ENCODE results near the gene C12orf76.

Gene C12orf76

GRCh38 chr12:109994401-109995175 lies 53.7 kb downstream of the C12orf76 start:
- no peak for DNase-seq

- no peak for DNase-seq
Observed at GRCh38 chr12:109993091-109993490, 55.2 kb downstream of the C12orf76 start.

GRCh38 chr12:109991586-109991985 lies 56.7 kb downstream of the C12orf76 start:
- DNase-seq = no peak

Data from activated CD4-positive, alpha-beta T cell treated with anti-CD3 and anti-CD28 coated beads for 1 hour (primary cell).